NCI-H2107 (cell line): ENCODE measurements around the gene ENTREP3.
A peak's percentile ranks its signal among the peaks of the same experiment; 100 is the strongest.
"Not testable (repeated sequence)": the region's sequence is repeated elsewhere in the genome, so short reads cannot be mapped to it uniquely, and the experiment has no call there.

Experiments used
- DNase-seq: peaks from one replicate; lab custom pipeline; 2025; lab: John Stamatoyannopoulos, UW

The ENTREP3 gene

DNA sequence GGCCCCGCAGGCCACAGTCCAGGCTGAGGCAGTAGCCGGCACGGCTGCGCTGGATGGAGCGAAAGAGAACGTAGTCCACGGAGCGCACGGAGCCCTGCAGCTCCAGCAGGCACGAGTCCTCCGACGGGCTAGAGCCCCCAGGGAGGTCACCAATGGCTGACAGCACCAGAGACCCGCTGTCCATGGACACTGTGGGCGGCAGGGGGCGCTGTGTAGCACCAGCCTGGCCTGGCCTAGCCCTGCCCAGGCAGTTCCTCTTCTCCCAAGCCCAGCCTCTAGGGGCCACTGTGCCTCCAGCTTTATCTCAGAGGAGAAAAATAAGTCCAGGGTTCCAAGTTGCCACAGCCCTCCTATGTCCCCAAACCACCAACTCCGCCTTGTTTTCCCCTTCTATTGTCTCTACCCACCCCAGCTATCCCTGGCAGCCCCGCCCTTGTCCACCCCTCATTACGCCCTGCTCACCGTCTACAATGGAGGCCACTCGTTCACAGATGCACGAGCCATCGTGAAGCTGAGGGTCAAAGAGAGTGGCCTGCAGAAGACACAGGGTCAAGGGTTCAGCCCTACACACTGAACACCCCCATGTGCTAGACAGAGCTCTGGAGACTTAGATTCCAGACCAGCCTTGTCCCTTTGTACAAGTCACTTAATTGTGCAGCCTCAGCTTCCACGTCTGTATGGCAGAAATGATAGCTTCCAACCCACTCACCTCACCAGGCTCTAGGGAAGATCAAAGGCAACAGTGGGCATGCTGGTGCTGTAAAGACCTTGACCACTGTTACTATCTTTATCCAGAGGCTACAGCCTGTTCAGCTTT, 4.4 kb downstream of the ENTREP3 start:
- peak; percentile 89 for DNase-seq

GRCh38 chr1:155250246-155250632, 5.0 kb downstream of the ENTREP3 start:
- no peak for DNase-seq

GRCh38 chr1:155247667-155248553, 7.4 kb downstream of the ENTREP3 start:
- no peak for DNase-seq

DNA sequence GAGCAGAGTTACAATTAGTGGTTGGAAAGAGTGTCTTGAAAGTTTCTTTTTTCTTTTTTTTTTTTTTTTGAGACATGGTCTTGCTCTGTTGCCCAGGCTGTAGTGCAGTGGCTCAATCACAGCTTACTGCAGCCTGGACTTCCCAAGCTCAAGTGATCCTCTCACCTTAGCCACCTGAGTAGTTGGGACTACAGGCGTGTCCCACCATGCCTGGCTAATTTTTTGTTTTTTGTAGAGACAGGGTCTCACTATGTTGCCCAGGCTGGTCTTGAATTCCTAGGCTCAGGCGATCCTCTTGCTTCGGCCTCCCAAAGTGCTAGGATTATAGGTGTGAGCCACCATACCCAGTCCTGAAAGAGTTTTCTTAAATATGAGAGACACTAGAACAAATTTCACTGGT, 8.5 kb downstream of the ENTREP3 start:
- not testable (repeated sequence) for DNase-seq

GRCh38 chr1:155245163-155245524, 10.1 kb downstream of the ENTREP3 start:
- no peak for DNase-seq

GRCh38 chr1:155244368-155245162, 10.7 kb downstream of the ENTREP3 start:
- peak; percentile 99 for DNase-seq

- no peak for DNase-seq
These were observed 12.4 kb downstream of the ENTREP3 start for GRCh38 chr1:155242805-155243358.

DNA sequence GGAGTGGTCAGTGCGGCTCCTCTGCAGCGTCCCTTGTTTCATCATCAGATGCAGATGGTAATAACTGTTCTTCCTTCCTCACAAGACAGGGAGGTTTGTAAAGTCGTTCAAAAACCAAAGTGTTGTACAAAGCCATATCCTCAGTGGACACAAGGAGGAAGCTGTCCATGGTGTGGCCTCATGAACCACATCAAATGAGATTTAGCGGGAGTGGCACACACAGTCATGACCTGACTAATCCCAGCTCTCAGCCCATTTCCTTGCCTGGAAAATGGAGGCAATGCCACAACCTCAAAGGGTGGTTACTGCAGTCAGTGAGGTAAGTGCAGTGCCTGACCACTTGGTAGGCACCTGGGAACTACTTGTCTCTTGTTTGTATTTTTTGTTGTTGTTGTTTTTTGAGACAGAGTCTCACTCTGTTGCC, 13.4 kb downstream of the ENTREP3 start:
- no peak for DNase-seq

DNA sequence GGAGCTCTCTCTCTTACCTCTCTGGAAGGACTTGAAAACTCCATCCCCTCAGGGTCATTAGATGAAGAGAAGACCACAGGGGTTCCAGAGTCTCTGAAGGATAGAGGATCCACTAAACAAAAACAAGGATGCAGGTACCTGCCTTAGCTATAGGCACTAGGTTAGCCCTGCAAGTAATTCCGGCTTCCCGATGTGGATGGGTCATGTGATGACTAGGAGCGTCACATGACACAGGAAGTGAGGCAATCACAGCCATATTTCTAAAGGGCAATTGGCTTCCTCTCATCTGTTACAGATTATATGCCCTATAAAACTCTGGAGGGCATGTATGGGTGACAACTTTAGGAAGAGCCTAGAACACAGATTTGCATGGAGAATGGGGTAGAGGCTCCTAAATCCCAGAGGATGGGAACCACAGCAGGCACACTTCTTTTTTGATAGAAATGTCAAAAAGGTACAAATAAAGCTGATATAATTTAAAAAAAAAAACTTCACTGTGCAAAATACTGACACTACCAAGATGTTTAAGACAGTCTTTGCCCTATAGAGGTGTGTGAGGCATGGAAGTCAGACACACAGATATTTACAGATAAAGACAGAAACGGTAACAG, 14.1 kb downstream of the ENTREP3 start:
- peak; percentile 67 for DNase-seq

DNA sequence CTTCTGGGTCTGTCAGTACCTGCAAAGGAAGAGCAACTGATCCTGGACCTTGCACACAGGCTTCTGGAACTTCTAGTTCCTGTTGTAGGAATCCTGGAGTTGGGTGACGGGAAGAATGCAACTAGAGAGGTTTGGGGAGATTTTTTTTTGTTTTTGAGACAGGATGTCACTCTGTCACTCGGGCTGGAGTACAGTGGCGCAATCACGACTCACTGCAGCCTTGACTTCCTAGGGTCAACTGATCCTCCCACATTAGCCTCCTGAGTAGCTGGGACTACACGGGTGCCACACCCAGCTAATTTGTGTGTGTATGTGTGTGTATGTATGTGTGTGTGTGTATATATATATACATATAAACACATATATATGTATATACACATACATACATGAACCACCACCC, 18.8 kb downstream of the ENTREP3 start:
- no peak for DNase-seq

GRCh38 chr1:155235375-155235774, 19.9 kb downstream of the ENTREP3 start:
- not testable (repeated sequence) for DNase-seq

DNA sequence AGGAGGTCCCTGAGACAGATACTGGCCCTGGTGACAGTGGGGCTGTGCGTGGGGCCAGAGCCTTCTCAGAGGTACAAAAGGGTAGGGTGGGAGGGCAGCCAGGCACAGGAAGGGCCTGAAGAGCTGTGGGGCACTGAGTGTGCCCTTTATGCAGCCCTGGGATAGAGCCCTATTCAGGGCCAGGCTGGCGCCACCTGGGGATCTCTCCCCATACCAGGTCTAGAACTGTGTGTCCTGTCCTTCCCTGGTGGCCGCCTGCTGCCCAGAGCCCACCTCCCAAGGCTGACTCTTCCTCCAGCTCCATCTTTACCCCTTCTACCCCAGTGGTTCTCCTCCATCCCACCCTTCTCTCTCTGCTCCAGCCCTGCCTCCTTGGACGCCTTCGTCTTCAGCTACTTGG, 21.8 kb downstream of the ENTREP3 start:
- DNase-seq = not testable (repeated sequence)

DNA sequence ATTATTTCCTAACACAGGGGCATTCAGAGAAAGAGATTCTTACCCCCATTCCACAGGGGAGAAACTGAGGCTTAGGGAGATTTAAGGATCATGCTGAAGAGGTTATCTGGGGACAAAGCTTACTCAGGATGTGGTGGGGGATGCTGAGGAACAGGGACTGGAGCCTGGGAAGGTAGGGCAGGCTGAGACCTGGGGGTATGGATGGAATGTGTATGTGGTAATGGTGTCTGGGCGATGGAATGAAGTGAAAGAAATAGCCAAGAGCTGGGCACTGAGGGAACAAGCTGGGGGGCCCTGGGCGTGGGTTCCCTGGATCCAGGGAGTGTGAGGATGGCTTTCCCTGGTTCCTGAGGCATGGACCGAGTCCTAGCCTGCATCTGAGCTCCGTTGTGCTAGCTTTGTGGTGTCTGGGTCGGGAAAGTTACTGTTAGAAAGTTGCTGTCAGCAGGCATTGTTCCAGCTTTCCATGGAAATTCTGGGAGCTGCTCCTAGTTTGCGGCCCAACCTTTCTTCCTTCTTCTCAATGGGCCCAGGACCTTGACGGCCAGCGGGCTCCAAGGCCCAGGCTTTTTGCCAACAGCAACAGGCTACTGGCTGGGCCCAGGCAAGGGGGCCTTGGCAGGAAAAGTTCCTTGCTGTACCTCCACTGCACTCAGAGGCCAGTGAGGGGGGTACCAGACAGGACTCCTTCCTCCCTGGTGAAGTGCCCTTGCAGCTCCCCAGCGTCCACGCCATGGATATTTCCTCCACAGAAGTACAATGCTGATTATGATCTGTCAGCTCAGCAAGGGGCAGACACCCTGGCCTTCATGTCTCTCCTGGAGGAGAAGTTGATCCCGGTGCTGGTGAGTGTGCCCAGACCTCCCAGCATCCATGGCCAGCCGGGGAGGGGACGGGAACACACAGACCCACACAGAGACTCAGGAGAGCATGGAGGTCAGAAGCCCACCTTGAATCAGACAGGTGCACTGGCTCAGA, 23.0 kb downstream of the ENTREP3 start:
- DNase-seq = not testable (repeated sequence)

- DNase-seq = not testable (repeated sequence)
These were observed 24.0 kb downstream of the ENTREP3 start for GRCh38 chr1:155231302-155231701.

DNA sequence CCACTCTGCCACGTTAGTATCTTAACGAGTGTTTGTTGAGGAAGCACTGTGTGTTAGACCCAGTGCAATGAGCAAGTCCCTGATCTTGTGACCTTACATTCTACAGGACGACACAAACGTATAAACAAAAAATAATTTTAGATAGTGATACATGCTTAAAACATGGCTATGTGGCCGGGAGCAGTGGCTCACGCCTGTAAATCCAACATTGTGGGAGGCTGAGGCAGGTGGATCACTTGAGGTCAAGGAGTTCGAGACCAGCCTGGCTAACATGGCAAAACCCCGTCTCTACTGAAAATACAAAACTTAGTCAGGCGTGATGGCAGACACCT, 27.2 kb downstream of the ENTREP3 start:
- DNase-seq = no peak

- DNase-seq = peak; percentile 99
These were observed 27.8 kb downstream of the ENTREP3 start for GRCh38 chr1:155227261-155228095.

GRCh38 chr1:155226910-155227260, 28.4 kb downstream of the ENTREP3 start:
- DNase-seq = no peak

- DNase-seq = peak; percentile 70
These were observed 28.9 kb downstream of the ENTREP3 start for GRCh38 chr1:155226188-155226909.

DNA sequence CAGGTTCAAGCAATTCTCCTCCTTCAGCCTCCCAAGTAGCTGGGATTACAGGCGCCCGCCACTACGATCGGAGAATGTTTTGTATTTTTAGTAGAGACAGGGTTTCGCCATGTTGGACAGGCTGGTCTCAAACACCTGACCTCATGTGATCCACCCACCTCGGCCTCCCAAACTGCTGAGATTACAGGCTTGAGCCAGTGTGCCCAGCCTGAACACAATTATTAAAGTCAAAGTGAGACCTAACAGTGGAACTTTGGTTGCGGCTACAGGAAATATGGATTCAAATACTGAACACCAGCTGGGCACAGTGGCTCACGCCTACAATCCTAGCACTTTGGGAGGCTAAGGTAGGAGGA, 29.9 kb downstream of the ENTREP3 start:
- not testable (repeated sequence) for DNase-seq
